ENCODE measurements around the gene METTL6.
"Not testable (repeated sequence)": the region's sequence is repeated elsewhere in the genome, so short reads cannot be mapped to it uniquely, and the experiment has no call there.

METTL6 gene

GRCh38 chr3:15427182-15427880 lies at the start of gene METTL6, which contains the start of gene EAF1:
TSS of gene METTL6 (minus strand) at chr3:15427544. CDS start at chr3:15426511, 1,033 bp downstream.
TSS of gene EAF1 (plus strand) at chr3:15427598. CDS start at chr3:15427780, 182 bp downstream.
- DNase-seq = peak; percentile 76 to 84

GRCh38 chr3:15476378-15476777 lies 49.0 kb upstream of the METTL6 start:
- DNase-seq = no peak

DNA sequence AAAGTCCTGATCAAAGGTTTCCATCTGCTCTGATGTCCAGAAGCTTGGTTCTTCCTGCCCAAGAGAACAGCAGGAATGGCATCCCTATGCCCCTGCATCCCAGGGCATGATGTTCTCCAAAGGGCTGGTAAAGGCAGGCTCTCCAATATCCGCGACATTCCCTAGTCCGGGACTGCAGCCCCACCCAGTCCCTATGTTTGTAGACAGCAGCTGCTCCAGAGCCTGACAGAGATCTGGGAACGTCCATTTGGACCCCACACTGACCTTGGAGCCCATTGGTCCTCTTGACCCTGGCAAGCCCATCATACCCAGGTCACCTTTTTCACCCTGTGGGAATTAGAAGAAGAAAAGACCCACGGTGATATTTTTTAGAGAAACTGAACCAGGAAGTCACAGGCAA lies 47.8 kb upstream of the METTL6 start:
- DNase-seq = no peak

- no peak for DNase-seq
Observed at GRCh38 chr3:15471861-15472260, 44.5 kb upstream of the METTL6 start.

- no peak for DNase-seq
Observed at GRCh38 chr3:15470849-15471248, 43.5 kb upstream of the METTL6 start.

DNA sequence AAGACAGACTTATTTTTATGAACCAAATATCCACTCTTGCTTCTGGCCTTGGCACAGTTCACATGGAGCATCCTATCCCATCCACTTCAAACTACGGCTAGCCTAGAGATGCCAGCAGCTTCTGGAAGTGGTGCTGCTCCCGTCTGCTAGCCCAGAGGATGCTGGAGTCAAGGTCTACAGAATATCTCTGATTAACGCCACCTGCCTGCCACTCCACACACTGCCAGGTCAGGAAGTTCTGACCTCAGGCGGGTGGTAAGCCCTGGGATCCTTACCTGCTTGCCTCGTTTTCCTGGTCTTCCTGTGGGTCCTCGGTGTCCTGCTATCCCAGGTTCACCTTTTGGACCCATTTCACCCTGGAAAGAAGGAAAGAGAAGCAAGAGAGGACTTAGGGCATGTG lies 42.9 kb upstream of the METTL6 start:
- DNase-seq = no peak

DNA sequence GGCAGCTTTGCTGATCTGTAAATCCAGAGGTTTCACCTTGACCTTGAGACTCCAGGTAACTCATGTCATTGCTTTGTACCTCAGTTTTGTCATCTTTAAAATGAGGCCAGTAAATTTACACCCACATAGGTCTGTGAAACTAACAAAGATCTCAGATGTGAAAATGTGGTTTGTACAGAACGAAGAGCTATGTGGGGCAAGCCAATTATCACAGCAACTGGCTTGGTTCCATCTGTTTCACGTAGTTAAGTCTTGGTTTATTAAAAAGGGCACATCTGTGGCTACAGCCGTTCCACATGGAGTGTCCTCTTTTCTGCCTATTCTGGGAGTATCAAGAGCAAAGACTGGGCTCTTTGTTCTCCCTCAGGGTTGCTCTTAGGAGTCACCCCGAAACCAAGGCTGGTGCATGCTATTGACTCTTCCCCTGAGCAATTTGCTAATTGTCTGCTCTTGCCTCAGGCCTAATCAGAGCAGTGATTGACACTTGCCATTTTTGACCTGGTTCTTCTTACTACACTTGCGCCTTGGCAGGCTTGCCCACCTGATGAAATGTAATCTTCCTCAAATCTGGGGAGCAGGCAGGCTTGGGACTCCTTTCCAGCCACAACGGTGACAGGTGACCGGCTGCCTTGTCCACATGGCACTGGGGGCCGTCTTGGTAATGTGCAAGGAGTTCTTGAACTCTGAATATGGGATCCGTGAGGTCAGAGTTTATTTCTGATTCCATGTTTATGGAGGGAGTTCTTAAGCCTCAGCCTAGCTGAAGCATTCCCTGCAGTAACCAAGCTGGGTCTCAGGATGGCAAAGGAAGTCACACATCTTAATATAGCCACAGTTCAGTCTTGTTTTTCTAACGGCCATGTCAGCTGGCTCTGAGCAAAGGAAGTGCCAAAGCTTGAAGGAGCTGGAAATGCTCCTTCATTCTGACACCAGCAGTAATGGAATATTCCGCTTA lies 40.2 kb upstream of the METTL6 start:
- DNase-seq = no peak

GRCh38 chr3:15465876-15466585 lies 38.7 kb upstream of the METTL6 start:
- no peak for DNase-seq

GRCh38 chr3:15462451-15462850 lies 35.1 kb upstream of the METTL6 start:
- DNase-seq = no peak

DNA sequence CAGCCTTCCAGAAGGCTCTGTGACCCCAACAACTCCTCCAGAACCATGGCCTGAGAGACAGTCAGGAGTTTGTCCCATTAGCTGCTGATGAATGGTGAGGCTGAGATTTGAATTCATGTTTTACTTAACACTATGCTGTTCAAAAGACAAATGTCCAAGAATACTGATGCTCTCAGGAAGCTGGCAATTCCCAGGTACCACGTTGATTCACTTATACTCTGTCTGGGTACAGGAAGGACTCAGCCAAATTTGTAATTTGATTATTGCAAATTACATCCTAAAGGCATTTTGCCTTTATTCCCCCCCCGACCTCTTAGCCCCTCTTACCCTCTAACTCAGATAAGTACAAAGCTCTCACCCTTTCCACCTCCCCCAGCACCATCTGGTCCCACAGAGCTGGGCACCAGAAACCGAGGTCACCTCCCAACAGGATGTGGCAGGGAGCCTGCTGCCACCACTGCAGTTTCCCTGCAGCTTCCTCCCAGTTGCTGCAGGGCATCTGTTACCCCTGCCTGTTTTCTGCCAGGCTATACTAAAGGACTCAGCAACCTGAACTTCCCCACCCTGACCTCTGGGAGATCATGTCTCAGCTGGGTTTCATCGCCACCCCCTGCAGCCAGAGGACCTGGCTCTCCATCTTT lies 33.7 kb upstream of the METTL6 start:
- no peak for DNase-seq

- no peak for DNase-seq
Observed at GRCh38 chr3:15458212-15458780, 31.0 kb upstream of the METTL6 start.

DNA sequence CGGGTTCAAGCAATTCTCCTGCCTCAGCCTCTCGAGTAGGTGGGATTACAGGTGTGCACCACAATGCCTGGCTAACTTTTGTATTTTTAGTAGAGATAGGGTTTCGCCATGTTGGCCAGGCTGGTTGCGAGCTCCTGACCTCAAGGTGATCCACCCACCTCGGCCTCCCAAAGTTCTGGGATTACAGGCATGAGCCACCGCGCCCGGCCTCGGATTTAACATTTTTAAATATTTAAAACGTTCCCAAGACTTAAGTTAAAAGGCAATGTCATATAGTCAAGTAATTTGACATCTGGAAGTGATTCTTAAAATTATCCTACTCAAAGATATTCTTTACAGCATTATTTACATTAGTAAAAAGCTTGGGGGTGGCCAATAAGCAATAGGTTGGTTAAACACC lies 29.6 kb upstream of the METTL6 start:
- DNase-seq = not testable (repeated sequence)

GRCh38 chr3:15456321-15456720 lies 29.0 kb upstream of the METTL6 start:
- no peak for DNase-seq

DNA sequence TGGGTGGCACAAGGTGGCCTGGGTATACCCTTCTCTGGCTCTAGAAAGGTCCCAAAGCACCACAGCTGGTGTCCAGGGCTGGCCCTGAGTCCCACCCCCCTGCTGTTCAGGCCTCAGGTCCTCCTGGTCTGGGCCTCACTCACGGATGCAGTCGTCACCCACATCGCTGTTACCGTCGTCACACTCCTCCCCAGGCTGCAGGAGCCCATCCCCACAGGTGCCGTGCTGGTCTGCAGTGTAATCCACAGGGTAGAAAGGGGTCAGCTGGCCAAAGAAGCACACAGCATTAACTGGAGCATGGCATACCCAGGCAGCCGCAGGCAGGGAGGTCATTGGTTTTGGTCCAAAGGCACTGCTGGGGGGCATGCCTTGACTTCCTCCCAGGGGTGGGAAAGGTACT lies 28.4 kb upstream of the METTL6 start:
- DNase-seq = no peak

DNA sequence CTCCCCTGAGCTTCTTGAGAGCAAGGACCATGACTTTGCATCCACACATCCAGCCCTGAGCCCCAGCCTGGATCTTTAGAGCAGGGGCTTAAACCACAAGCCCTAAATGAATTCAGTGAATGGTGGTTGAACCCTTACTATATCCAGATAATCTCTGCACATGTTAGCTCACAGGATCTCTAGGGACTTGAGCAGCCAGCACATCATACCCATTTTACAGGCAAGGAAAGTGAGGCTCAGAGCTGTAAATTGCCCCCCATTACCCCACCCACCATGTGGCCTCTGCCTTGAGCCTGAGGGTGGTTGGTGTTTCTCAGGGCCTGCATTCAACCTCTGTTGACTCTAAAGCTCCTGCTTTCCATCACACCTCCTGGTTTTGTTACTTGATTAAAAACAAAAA lies 27.6 kb upstream of the METTL6 start:
- no peak for DNase-seq

DNA sequence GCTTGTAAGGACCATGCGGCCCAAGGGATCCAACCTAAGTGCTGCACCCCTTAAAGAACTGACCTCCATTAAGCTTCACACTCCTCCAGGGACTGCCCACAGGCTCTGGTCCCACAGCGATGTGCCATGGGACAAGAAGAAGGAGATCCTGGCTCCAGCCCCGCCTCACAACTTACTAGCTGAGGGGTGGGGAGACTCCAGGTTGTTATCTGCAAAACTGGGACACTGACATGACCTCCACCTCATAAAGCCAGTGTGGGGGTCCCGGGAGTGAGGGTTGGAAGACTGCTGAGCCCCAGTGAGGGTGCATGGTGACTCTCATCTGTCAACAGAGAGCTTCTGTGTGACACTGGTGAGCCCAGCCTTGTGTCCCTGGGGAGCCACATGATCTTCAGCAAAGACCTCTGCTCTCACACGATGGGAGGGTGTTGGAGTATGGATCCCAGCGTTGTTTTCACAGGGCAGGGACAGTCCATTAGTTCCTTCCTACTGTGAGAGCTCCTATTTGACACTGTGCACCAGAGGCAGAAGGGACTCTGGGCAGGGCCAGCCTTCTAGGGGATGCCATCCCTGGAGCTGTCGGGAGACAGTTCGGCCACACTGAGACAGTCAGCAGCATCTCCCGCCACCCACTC lies 26.8 kb upstream of the METTL6 start:
- no peak for DNase-seq

- DNase-seq = no peak
Observed at GRCh38 chr3:15453501-15453900, 26.2 kb upstream of the METTL6 start.

GRCh38 chr3:15452961-15453360 lies 25.6 kb upstream of the METTL6 start:
- DNase-seq = no peak

- no peak for DNase-seq
Observed at GRCh38 chr3:15452156-15452555, 24.8 kb upstream of the METTL6 start.

- DNase-seq = no peak
Observed at GRCh38 chr3:15451216-15452113, 24.1 kb upstream of the METTL6 start.

All from stimulated activated CD4-positive, alpha-beta T cell treated with anti-CD3 and anti-CD28 coated beads, Interleukin-2, amount 100 ng/mL, for 48 hours (primary cell).